ENCODE measurements around the gene ABCB9. TPM values are rescaled to one million over a fixed set of nuclear protein-coding genes. Genes with fewer than 3 reads are reported as not detected.

Gene ABCB9
- total RNA-seq, 1 experiment from 2014 or later: 6.3 TPM

- Mint-ChIP-seq H3K27ac (no peak overlapping the region), H3K36me3 (peaks cover 4% of the 10 kb centered on the region; the same call in 1 of the 2 replicates), H3K4me3 (no peak overlapping the region), H3K27me3 (ENCODE audit: low read depth) (no peaks in the 10 kb centered on the region), H3K4me1 (peaks cover 15% of the 10 kb centered on the region), H3K9me3 (no peaks in the 10 kb centered on the region)
- DNase-seq (ENCODE audit: low spot score) (no peak), ATAC-seq (no peak)
- POLR2A ChIA-PET: interaction anchor here (0.5 kb wide), 1 partner anchor 126 kb away, joined by 4 read pairs; no protein-coding TSS in a partner anchor
- CTCF ChIA-PET: no interaction called here
- no peak for TF ChIP-seq NFE2L1 (CRISPR knock-in tag; IDR thresholded peaks at IDR 0.05)
- no peak for TF ChIP-seq TCF7 (CRISPR knock-in tag; IDR thresholded peaks at IDR 0.05; ENCODE audit: low read depth)
- no peak for TF ChIP-seq ZNF263 (CRISPR knock-in tag; IDR thresholded peaks at IDR 0.05; ENCODE audit: low read depth)
- no peak for TF ChIP-seq STAT6 (CRISPR knock-in tag; conservative IDR thresholded peaks at IDR 0.05; ENCODE audit: low read depth)
- TF ChIP-seq TEAD4 (CRISPR knock-in tag; IDR thresholded peaks at IDR 0.05): no peak
- TF ChIP-seq SMAD3 (CRISPR knock-in tag; IDR thresholded peaks at IDR 0.05; ENCODE audit: borderline replicate concordance): no peak
- no peak for TF ChIP-seq CDX4 (CRISPR knock-in tag; IDR thresholded peaks at IDR 0.05; ENCODE audit: borderline replicate concordance)
- TF ChIP-seq FOXK1 (CRISPR knock-in tag; IDR thresholded peaks at IDR 0.05): no peak
- TF ChIP-seq MLX (CRISPR knock-in tag; IDR thresholded peaks at IDR 0.05): no peak
- no peak for TF ChIP-seq GRHL2 (CRISPR knock-in tag; IDR thresholded peaks at IDR 0.05; ENCODE audit: insufficient replicate concordance, severe bottlenecking)
- no peak for TF ChIP-seq TP53 (CRISPR knock-in tag; IDR thresholded peaks at IDR 0.05)
- no peak for TF ChIP-seq OVOL2 (CRISPR knock-in tag; IDR thresholded peaks at IDR 0.05; ENCODE audit: borderline replicate concordance)
- TF ChIP-seq ZBTB21 (CRISPR knock-in tag; IDR thresholded peaks at IDR 0.05; ENCODE audit: borderline replicate concordance): no peak
- TF ChIP-seq FOXP4 (CRISPR knock-in tag; IDR thresholded peaks at IDR 0.05): no peak
- no peak for TF ChIP-seq ETV6 (CRISPR knock-in tag; IDR thresholded peaks at IDR 0.05)
- TF ChIP-seq NR3C1 (CRISPR knock-in tag; conservative IDR thresholded peaks at IDR 0.05; ENCODE audit: low read depth): no peak
- no peak for TF ChIP-seq ATF3 (CRISPR knock-in tag; conservative IDR thresholded peaks at IDR 0.05)
- TF ChIP-seq TEAD1 (CRISPR knock-in tag; IDR thresholded peaks at IDR 0.05): no peak
- no peak for TF ChIP-seq ZNF219 (CRISPR knock-in tag; IDR thresholded peaks at IDR 0.05; ENCODE audit: borderline replicate concordance)
- no peak for TF ChIP-seq ZNF121 (CRISPR knock-in tag; IDR thresholded peaks at IDR 0.05)
Observed at GRCh38 chr12:122986258-122986871, 20.1 kb upstream of the ABCB9 start.
